NCI-H1694 (cell line): ENCODE measurements around the gene ZBP1.

Source experiments
- DNase-seq: peaks from one replicate; lab custom pipeline; 2025; lab: John Stamatoyannopoulos, UW

The ZBP1 gene

DNA sequence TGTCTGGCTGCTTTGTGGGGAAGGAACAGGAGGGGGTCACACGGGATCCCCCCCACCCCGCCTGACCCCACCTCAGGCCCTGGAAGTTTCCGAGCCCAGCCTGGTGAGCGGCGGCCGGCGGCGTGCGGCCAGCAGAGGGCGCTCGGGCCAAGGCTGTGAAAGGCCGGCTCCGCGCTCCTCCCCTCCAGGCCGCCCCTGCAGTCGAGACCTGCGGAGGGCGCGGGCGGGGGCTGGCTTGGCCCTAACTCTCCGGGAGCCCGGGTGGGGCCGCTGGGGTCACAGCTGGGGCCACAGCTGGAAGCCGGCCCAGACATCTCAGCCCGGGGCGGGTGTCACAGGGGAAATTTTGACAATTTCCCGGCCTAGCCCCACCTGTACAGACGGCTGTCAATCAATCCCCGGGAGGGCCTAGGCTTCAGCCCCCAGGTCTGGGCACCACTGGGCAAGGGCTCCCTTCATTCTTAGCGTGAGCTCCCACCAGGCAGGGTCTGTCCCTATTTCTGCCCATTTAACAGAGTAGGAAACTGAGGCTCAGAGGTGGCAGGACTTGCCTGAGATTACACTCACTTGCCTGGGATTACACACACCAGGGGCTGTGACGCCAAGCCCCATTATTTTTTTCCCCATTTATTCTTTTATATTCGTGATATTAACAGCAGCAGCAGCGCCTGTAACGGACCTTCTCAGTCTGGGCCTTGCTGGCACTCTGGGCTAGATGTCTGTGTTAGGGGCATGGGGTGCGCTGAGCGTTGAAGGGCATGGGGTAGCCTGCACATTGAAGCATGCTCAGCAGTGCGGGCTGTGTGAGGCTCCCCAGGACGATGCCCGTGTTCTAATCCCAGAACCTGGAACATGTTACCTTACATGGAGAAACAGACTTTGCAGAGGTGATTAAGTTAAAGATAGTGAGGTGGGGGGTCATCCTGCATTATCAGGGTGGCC, 23.0 kb downstream of the ZBP1 start:
- DNase-seq: no peak

GRCh38 chr20:57596358-57596757, 23.9 kb downstream of the ZBP1 start:
- DNase-seq: no peak

GRCh38 chr20:57595041-57596030, 24.9 kb downstream of the ZBP1 start:
- DNase-seq: no peak

GRCh38 chr20:57594092-57594951, 25.9 kb downstream of the ZBP1 start:
- no peak for DNase-seq

GRCh38 chr20:57593134-57593886, 26.9 kb downstream of the ZBP1 start:
- no peak for DNase-seq

DNA sequence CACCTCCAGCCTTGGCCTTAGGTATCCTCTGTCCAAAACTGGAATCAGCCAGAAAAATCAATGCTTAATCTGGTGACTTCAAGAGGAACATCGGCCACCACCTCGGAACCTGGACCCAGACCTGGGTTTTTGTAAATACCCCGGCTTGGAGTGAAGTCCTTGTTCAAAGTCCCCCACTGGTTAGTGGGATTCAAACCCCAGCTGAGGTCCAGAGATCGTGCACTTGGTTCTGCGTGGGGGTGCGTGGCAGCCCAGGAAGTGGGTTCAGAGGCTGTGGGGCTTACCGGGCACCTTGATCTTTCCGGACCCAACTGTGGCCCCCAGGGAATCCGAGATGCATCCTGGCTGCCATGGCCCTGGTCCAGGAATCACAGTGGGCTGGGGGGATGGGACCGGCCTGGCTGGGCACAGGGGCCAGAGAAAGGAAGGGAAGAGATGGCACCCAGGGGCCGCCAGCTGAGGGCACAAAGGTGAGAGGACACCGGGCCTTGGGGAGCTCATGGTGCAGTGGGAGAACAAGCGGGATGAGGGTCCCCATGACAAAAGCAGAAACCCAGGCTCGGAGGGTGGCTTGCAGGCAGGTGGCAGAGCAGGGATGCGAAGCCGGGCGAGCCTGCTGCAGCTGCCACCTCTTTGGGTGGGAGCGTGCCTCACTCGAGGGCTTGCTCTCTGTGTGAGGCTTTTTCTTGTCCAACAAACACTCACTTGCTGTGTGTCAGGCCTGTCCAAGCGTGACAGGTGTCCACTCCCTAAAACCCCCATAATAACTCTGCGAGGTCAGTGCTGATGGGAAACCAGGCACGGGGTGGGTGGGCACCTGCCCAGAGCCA, 27.7 kb downstream of the ZBP1 start:
- no peak for DNase-seq

GRCh38 chr20:57591289-57592229, 28.7 kb downstream of the ZBP1 start:
- DNase-seq: no peak

GRCh38 chr20:57590485-57591288, 29.5 kb downstream of the ZBP1 start:
- DNase-seq: no peak

GRCh38 chr20:57589728-57590484, 30.3 kb downstream of the ZBP1 start:
- DNase-seq: no peak

DNA sequence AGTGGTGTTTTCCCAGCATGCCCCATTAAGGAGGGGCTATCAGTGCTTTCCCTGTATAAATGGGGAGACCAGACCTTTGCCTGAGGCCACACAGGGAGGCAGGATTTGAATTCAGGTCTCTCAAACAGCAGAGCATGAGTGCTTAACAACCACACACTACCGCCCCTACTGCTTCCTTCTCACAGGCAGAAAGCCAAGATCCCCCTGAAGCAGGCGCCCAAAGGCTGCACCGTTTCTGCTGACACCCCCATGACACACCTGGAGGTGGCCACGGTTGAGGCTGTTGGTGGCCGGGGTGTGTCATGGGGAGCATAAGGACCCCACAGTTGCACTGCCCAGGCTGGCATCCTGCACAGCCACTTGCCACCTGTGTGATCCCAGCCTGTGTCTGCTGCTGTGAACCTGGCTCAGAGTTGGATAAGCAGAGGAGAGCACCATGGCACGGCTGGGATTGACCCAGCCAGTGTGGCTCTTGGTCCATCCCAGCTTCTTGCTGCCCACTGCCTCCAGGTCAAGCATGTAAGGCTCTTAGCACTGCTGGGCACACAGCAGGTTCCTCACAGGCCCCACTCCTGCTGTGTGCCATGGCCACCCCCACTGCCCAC, 31.0 kb downstream of the ZBP1 start:
- no peak for DNase-seq

- no peak for DNase-seq
Observed at GRCh38 chr20:57588596-57588995, 31.6 kb downstream of the ZBP1 start.

DNA sequence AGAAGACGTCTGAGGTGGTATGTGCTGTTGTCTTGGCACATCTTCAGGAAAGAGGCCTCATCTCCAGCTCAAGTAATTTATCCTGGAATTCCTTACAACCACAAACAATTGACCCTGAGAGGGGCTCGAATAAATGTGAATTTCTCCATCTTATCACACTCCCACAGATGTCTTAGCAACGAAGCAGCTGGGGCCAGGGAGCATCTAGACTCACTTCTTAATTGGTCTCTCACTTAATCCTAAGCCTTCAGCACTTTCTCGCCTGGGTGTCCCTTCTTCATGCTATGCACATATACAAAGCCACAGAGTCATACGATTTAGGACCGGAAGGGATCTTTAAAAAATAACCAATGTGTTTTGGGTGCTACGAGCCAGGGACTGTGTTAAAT, 32.2 kb downstream of the ZBP1 start:
- DNase-seq: no peak

DNA sequence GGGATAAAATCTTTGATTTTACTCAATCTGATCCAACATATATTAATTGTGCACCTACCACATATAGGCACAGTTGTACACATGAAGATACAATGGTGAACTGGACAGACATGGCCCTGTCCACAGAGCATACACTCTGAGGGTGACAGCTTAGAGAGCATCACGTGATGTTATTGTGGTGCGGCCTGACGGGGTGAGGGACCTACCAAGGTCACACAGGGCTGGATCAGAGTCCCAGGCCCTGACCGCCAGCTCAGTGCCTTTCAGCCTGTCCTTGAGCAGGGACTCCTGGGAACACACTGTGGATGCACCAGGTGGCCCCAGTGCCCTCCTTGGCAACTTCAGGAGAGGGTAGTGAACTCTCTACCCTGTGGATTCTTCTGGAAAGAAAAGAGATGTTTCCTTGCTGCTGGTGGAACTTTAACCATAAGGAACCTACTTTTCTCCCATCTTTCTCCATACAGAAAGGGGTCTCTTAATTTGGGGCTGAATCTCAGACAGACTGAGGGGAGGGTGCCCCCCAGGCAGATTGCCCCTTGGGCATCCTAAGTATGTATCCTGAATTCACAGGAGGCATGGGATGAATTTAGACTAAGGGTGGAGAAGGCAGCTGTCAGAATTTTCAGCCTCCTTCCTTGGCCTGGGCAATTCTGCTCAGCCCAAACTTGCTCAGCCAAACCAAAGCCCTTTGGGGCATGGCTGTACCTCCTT, 32.8 kb downstream of the ZBP1 start:
- DNase-seq: no peak

- DNase-seq: no peak
Observed at GRCh38 chr20:57586943-57587277, 33.3 kb downstream of the ZBP1 start.

GRCh38 chr20:57586370-57586793, 33.8 kb downstream of the ZBP1 start:
- DNase-seq: no peak

DNA sequence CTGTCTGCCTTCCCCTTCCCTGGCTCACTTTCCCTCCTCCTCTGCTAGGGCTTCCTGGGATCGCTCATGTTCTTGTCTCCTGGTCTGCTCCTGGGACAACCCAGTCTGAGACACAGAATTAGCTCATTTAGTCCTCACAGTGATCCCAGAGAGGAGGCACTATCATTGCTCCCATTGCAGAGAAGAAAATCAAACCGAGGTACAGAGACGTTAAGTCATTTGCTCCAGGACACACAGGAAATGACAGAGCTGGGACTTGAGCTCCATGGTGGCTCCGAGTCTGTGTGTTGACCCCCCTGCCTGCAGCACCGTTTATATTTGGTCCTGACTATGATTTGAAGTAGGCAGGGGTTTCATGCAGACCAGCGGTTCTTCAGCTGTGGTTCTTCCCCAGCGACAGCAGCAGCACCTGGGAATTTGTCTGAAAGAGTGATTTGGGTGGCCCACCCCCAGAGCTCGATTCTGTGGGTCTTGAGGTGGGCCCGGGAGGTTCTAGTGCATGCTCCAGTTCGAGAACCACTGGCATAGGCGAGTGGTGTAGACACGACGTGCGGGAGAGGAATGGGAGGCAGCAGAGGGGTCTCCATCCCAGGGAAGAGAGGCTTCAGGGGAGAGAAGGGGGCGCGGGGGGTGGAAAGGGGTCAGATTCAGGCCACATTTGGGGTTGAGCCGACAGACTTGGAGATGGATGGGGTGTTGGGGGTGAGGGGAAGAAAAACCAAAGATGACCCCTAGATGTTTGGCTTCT, 34.6 kb downstream of the ZBP1 start:
- DNase-seq: no peak
